ENCODE data around the gene ACOT12.

GRCh38 chr5:81424728-81425127 lies 30.8 kb upstream of the ACOT12 start:
- TF ChIP-seq POLR2A (IDR thresholded peaks at IDR 0.05) (no peak), CTCF (IDR thresholded peaks at IDR 0.05) (no peak)

Data from body of pancreas (tissue), 4 donors.